Endodermal cell (in vitro differentiated cells): ENCODE measurements around the gene RAB40C. TPM values are rescaled to one million over a fixed set of nuclear protein-coding genes. Genes with fewer than 3 reads are reported as not detected.
A peak's percentile ranks its signal among the peaks of the same experiment; 100 is the strongest.

ENCODE experiments used
- DNase-seq: peaks from one replicate; pipeline ENCODE4 v3.0.0-alpha.2; 2017
- H3K27ac ChIP-seq: 2 replicates; pipeline ENCODE4 v1.5.1; 2013; ENCODE audit warnings: mild to moderate bottlenecking, low read depth, low read length, moderate library complexity
- H3K27me3 ChIP-seq: 2 replicates; pipeline ENCODE4 v1.6.1; 2013; ENCODE audit warnings: mild to moderate bottlenecking, low read length, moderate library complexity; ENCODE audit not compliant: insufficient read depth, control insufficient read depth, poor library complexity, severe bottlenecking
- H3K36me3 ChIP-seq: 2 replicates; pipeline ENCODE4 v1.7.0; 2013; ENCODE audit warnings: mild to moderate bottlenecking, low read length, moderate library complexity; ENCODE audit not compliant: control insufficient read depth, insufficient read depth
- H3K4me1 ChIP-seq: one replicate; pipeline ENCODE4 v1.7.0; 2013; ENCODE audit warnings: low read length; ENCODE audit not compliant: control insufficient read depth, insufficient read depth
- H3K4me3 ChIP-seq: 2 replicates; pipeline ENCODE4 v1.5.1; 2013; ENCODE audit warnings: mild to moderate bottlenecking, low read length, moderate library complexity
- H3K9ac ChIP-seq: 2 replicates; pipeline ENCODE4 v1.6.1; 2013; ENCODE audit warnings: mild to moderate bottlenecking, low read length, moderate library complexity; ENCODE audit not compliant: poor library complexity, severe bottlenecking; ENCODE audit errors: extremely low read depth
- H3K9me3 ChIP-seq: 2 replicates; pipeline ENCODE4 v1.6.1; 2013; ENCODE audit warnings: mild to moderate bottlenecking, low read length, moderate library complexity; ENCODE audit not compliant: control insufficient read depth
- H3K27ac Mint-ChIP-seq: 2 replicates; pipeline ENCODE4 v1.8.0; 2020; ENCODE audit warnings: mixed read lengths
- H3K27me3 Mint-ChIP-seq: 2 replicates; pipeline ENCODE4 v1.8.0; 2021; ENCODE audit warnings: mild to moderate bottlenecking, mixed read lengths; ENCODE audit not compliant: insufficient read depth
- H3K36me3 Mint-ChIP-seq: 2 replicates; pipeline ENCODE4 v1.8.0; 2020; ENCODE audit warnings: low read depth, mixed read lengths
- H3K4me1 Mint-ChIP-seq: 2 replicates; pipeline ENCODE4 v1.8.0; 2020; ENCODE audit warnings: mixed read lengths
- H3K4me3 Mint-ChIP-seq: 2 replicates; pipeline ENCODE4 v1.8.0; 2020; ENCODE audit warnings: mild to moderate bottlenecking, moderate library complexity, mixed read lengths
- H3K9me3 Mint-ChIP-seq: 2 replicates; pipeline ENCODE4 v1.8.0; 2020; ENCODE audit warnings: mild to moderate bottlenecking, mixed read lengths
- CTCF ChIP-seq: fragments of 200-600 bp; sonication (generic); conservative IDR thresholded peaks from 2 replicates; pipeline ENCODE4 v1.5.0; 2021; ENCODE audit warnings: antibody characterized with exemption, mild to moderate bottlenecking
- WGBS, 2 experiments: methylation state at CpG; one replicate each; pipeline versions ENCODE4 v1.1.5 to v1.1.7; 2013; ENCODE audit warnings: missing lambda C conversion rate in 2 of 2, mixed read lengths in 1 of 2; ENCODE audit not compliant: insufficient coverage in 1 of 2, insufficient read length in 1 of 2; 5-methylcytosine and 5-hydroxymethylcytosine counted together
- total RNA-seq, 2 donors: library from RNA; stranded (reverse); fragmentation: NEBNext Ultra II Directional in 1 of 2; extraction: Animal tissue kit (Norgen Biotek cat#: 25700) in 1 of 2; gene quantifications; 2 replicates in 1 of 2; 3 replicates in 1 of 2; pipeline ENCODE4 v1.2.1, GENCODE V29; 2021

The RAB40C gene
- total RNA-seq, 2 donors from 2014 or later = 21.3 to 25.9 TPM

GRCh38 chr16:626787-627453 is 37.1 kb downstream of the RAB40C start:
- H3K27me3 ChIP-seq = no peaks in the 10 kb centered on the region
- H3K4me1 Mint-ChIP-seq = peaks cover 5% of the 10 kb centered on the region
- TF ChIP-seq CTCF = no peak
- no peaks in the 10 kb centered on the region for H3K27me3 Mint-ChIP-seq
- peaks cover 9% of the 10 kb centered on the region for H3K4me1 ChIP-seq
- H3K9me3 Mint-ChIP-seq = no peaks in the 10 kb centered on the region
- H3K9me3 ChIP-seq = no peaks in the 10 kb centered on the region
- no peak overlapping the region for H3K27ac ChIP-seq
- H3K4me3 ChIP-seq = no peak overlapping the region
- no peaks in the 10 kb centered on the region for H3K36me3 ChIP-seq
- H3K27ac Mint-ChIP-seq = no peak overlapping the region
- H3K4me3 Mint-ChIP-seq = no peak overlapping the region
- WGBS, 2 experiments = 90 to 91% methylated on average over 21 to 29 of the region's 29 CpGs
- no peak for DNase-seq
- H3K36me3 Mint-ChIP-seq = peaks cover 10% of the 10 kb centered on the region
- H3K9ac ChIP-seq = no peak overlapping the region

- no peak for TF ChIP-seq CTCF
- DNase-seq = no peak
These were observed 37.8 kb downstream of the RAB40C start for GRCh38 chr16:627454-628239.

GRCh38 chr16:628321-629061 is 38.6 kb downstream of the RAB40C start:
- Mint-ChIP-seq H3K36me3 (peaks cover 10% of the 10 kb centered on the region), H3K27ac (no peak overlapping the region), H3K27me3 (no peaks in the 10 kb centered on the region), H3K9me3 (no peaks in the 10 kb centered on the region), H3K4me3 (no peak overlapping the region), H3K4me1 (no peaks in the 10 kb centered on the region)
- Histone ChIP-seq H3K27me3 (no peaks in the 10 kb centered on the region), H3K36me3 (no peaks in the 10 kb centered on the region), H3K9me3 (no peaks in the 10 kb centered on the region), H3K9ac (no peak overlapping the region), H3K4me3 (no peak overlapping the region), H3K27ac (peak overlapping the region; percentile 95), H3K4me1 (peaks cover 9% of the 10 kb centered on the region)
- no peak for DNase-seq
- no peak for TF ChIP-seq CTCF
- 89 to 90% methylated on average over 18 to 33 of the region's 33 CpGs for WGBS, 2 experiments

More at GRCh38 chr16:627454-628239, 37.8 kb downstream of the RAB40C start:
- no peaks in the 10 kb centered on the region for H3K36me3 ChIP-seq
- no peaks in the 10 kb centered on the region for H3K9me3 ChIP-seq
- no peaks in the 10 kb centered on the region for H3K27me3 Mint-ChIP-seq
- H3K4me3 ChIP-seq = no peak overlapping the region
- H3K27ac Mint-ChIP-seq = no peak overlapping the region
- H3K27me3 ChIP-seq = no peaks in the 10 kb centered on the region
- H3K36me3 Mint-ChIP-seq = peaks cover 10% of the 10 kb centered on the region
- no peak overlapping the region for H3K9ac ChIP-seq
- H3K4me1 ChIP-seq = peaks cover 9% of the 10 kb centered on the region
- no peaks in the 10 kb centered on the region for H3K9me3 Mint-ChIP-seq
- 92 to 95% methylated on average over 25 to 50 of the region's 50 CpGs for WGBS, 2 experiments
- no peak overlapping the region for H3K27ac ChIP-seq
- H3K4me1 Mint-ChIP-seq = peaks cover under 1% of the 10 kb centered on the region
- no peak overlapping the region for H3K4me3 Mint-ChIP-seq
